ENCODE data around the gene ZNF320.

GRCh38 chr19:52880895-52881389 is 16.5 kb downstream of the ZNF320 start:
- TF ChIP-seq POLR2A (IDR thresholded peaks at IDR 0.05; ENCODE audit: low read depth, low read length), result no peak
- no peak for TF ChIP-seq NFIC (IDR thresholded peaks at IDR 0.05; ENCODE audit: low read depth, low read length)
- TF ChIP-seq RFX5 (IDR thresholded peaks at IDR 0.05; ENCODE audit: low read depth, low read length), result no peak
- TF ChIP-seq RAD21 (IDR thresholded peaks at IDR 0.05; ENCODE audit: insufficient read depth, low read depth, low read length), result no peak

Measured in GM12878 (cell line).